Nephron (organoid): ENCODE data around the gene LRCOL1.

ENCODE experiments used
- H3K27ac Mint-ChIP-seq, 3 experiments: 2 replicates each; pipeline ENCODE4 v1.8.0; 2020; ENCODE audit warnings: mixed read lengths in 3 of 3, mild to moderate bottlenecking in 2 of 3, moderate library complexity in 1 of 3
- H3K27me3 Mint-ChIP-seq: 2 replicates; pipeline ENCODE4 v1.8.0; 2021; ENCODE audit warnings: low read depth, mild to moderate bottlenecking, moderate library complexity, mixed read lengths
- H3K36me3 Mint-ChIP-seq: 2 replicates; pipeline ENCODE4 v1.8.0; 2020; ENCODE audit warnings: low read depth, mixed read lengths
- H3K4me1 Mint-ChIP-seq: 2 replicates; pipeline ENCODE4 v1.8.0; 2020; ENCODE audit warnings: mixed read lengths
- H3K4me3 Mint-ChIP-seq, 3 experiments: 2 replicates each; pipeline ENCODE4 v1.8.0; 2020; ENCODE audit warnings: mild to moderate bottlenecking in 3 of 3, mixed read lengths in 3 of 3, moderate library complexity in 2 of 3
- H3K9me3 Mint-ChIP-seq: 2 replicates; pipeline ENCODE4 v1.8.0; 2020; ENCODE audit warnings: mixed read lengths
- TF ChIP-seq, protein P1 (sequence below), 3 experiments: fragments of 200-600 bp; sonication (generic); IDR thresholded peaks; one replicate each; pipeline ENCODE4 v1.5.0; 2021; ENCODE audit warnings: antibody characterized with exemption in 3 of 3; ENCODE audit not compliant: unreplicated experiment in 3 of 3

LRCOL1 gene

DNA sequence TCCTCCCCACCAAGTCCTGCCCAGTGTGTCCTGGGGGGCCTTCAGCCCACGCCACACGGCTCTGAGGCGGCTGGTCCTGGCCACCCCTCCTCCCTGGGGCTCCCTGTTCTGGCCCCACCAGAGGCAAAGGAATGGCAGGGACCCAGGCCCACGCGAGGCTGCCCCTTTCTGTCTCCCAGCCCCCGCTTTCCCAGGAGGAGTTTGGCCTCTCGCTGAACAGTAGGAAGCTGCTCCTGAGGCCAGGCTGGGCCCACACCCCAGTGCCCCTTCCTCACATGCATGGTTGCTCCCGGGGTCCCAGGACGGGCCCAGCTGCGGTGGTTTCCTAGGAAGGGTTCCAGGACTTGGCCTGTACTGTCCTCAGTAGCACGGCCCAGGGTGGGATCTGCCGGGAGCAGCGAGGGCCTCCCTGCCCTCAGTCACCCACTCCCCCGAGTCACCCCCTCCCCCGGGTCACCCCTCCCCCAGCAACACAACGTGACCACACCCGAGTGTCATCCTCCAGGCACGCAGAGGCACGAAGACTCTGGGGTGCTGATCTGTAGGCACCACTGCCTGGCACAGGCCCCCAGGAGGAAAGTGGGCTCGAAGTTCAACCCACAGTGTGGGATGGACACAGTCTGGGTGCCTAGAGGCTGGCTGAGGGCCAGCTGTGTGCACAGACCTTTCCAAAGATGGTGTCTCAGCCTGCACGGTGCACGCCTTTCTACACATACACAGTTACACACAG, 33.0 kb downstream of the LRCOL1 start:
- Mint-ChIP-seq H3K9me3 (no peaks in the 10 kb centered on the region), H3K27me3 (peaks cover 6% of the 10 kb centered on the region), H3K27ac (no peak overlapping the region), H3K4me3 (no peak overlapping the region), H3K4me1 (peaks cover 21% of the 10 kb centered on the region), H3K36me3 (peaks cover 37% of the 10 kb centered on the region)
- TF ChIP-seq, protein P1, sequence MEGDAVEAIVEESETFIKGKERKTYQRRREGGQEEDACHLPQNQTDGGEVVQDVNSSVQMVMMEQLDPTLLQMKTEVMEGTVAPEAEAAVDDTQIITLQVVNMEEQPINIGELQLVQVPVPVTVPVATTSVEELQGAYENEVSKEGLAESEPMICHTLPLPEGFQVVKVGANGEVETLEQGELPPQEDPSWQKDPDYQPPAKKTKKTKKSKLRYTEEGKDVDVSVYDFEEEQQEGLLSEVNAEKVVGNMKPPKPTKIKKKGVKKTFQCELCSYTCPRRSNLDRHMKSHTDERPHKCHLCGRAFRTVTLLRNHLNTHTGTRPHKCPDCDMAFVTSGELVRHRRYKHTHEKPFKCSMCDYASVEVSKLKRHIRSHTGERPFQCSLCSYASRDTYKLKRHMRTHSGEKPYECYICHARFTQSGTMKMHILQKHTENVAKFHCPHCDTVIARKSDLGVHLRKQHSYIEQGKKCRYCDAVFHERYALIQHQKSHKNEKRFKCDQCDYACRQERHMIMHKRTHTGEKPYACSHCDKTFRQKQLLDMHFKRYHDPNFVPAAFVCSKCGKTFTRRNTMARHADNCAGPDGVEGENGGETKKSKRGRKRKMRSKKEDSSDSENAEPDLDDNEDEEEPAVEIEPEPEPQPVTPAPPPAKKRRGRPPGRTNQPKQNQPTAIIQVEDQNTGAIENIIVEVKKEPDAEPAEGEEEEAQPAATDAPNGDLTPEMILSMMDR (IDR thresholded peaks at IDR 0.05; ENCODE audit: unreplicated experiment in 3 of 3) = no peak

DNA sequence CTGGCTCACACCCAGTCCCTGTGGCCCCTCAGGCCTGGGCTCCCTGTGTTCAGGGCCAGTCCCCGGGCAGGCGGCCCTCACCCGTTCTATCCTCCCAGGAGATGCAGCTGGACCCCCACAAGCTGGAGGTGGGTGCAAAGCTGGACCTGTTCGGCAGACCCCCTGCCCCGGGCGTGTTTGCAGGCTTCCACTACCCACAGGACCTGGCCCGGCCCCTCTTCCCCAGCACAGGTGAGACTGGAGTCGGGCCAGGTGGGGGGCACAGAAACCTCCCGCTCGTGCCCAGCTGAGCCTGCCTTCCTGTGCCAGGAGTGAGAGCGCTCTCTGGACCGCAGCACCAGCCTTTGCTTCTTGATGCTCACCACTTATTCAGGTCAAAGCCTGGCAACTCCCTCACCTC, 33.7 kb downstream of the LRCOL1 start:
- Mint-ChIP-seq H3K27me3 (no peaks in the 10 kb centered on the region), H3K4me1 (peaks cover 21% of the 10 kb centered on the region), H3K4me3 (no peak overlapping the region), H3K27ac (no peak overlapping the region), H3K36me3 (peaks cover 37% of the 10 kb centered on the region), H3K9me3 (no peaks in the 10 kb centered on the region)
- TF ChIP-seq, protein P1 (IDR thresholded peaks at IDR 0.05; ENCODE audit: unreplicated experiment in 3 of 3) = no peak

GRCh38 chr12:132575661-132576060, 34.7 kb downstream of the LRCOL1 start:
- Mint-ChIP-seq H3K4me3 (no peak overlapping the region), H3K4me1 (peaks cover 21% of the 10 kb centered on the region), H3K9me3 (no peaks in the 10 kb centered on the region), H3K27ac (no peak overlapping the region), H3K36me3 (peaks cover 32% of the 10 kb centered on the region), H3K27me3 (no peaks in the 10 kb centered on the region)
- TF ChIP-seq, protein P1 (IDR thresholded peaks at IDR 0.05; ENCODE audit: unreplicated experiment in 3 of 3) = no peak

GRCh38 chr12:132574271-132574996, 35.9 kb downstream of the LRCOL1 start:
- TF ChIP-seq, protein P1 (IDR thresholded peaks at IDR 0.05; ENCODE audit: unreplicated experiment in 3 of 3) = no peak
- no peak overlapping the region for H3K27ac Mint-ChIP-seq
- peaks cover 11% of the 10 kb centered on the region for H3K4me1 Mint-ChIP-seq

DNA sequence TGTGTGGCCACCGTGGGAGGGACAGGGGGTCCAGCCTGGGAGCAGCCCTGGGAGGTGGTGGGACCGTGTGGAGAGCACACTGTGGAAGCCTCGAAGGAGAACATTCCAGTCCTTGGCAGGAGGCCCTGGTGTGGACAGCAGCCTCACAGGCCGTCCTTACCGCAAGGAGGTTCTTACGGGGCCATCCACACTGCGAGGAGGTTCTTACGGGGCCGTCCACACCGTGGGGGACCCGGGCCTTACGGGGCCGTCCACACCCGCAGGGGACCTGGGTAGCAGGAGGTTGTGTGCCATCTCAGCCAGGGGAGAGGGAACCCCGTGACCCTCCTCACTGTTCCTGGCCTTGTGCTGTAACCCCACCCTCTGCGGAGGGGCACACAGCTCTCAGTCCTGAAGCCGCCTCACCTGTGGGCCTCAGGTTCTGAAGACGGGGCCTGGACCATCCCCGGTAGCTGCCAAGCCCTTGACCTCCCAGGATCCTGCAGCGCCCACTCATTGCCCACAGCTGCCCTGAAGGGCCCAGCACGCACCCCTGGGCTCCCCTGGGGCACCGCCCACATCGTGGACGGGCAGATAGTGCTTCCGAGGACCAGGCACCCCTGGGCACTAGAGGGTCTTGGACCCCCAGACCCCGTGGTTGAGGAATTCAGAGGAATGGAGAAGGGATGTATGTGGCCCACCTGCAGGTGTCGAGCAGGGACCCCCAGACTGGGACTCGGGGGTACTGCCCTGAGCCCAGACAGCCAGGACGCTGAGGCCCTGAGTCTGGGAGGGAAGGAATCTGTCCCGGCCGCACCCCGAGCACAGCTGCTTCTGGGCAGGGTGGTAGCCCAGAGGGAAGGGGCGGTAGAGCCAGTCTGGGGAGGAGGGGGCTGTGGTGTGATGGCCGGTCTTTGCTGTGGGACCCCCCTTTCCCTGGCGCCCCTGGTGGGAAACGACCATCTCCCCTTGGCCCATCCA, 37.3 kb downstream of the LRCOL1 start:
- TF ChIP-seq, protein P1 (IDR thresholded peaks at IDR 0.05; ENCODE audit: unreplicated experiment in 3 of 3) = no peak
- peaks cover 10% of the 10 kb centered on the region for H3K36me3 Mint-ChIP-seq

More at GRCh38 chr12:132574271-132574996, 35.9 kb downstream of the LRCOL1 start:
- Mint-ChIP-seq H3K4me3 (no peak overlapping the region), H3K9me3 (no peaks in the 10 kb centered on the region), H3K27me3 (no peaks in the 10 kb centered on the region), H3K36me3 (peaks cover 22% of the 10 kb centered on the region)

More for the DNA sequence above, 37.3 kb downstream of the LRCOL1 start:
- Mint-ChIP-seq H3K4me1 (peaks cover 4% of the 10 kb centered on the region), H3K4me3 (no peak overlapping the region), H3K27me3 (no peaks in the 10 kb centered on the region), H3K27ac (no peak overlapping the region), H3K9me3 (no peaks in the 10 kb centered on the region)
